ENCODE results near the gene HPS1.

- TF ChIP-seq YY1 (IDR thresholded peaks at IDR 0.05; ENCODE audit: low read depth, low read length) (no peak), RCOR1 (conservative IDR thresholded peaks at IDR 0.05; ENCODE audit: low read depth, low read length) (no peak), USF1 (IDR thresholded peaks at IDR 0.05; ENCODE audit: borderline replicate concordance, extremely low read length, insufficient read depth, low read depth, low read length) (no peak), CEBPB (IDR thresholded peaks at IDR 0.05; ENCODE audit: borderline replicate concordance in 1 of 2, low read depth in 2 of 2, low read length in 2 of 2) (no peak), ZSCAN29 (IDR thresholded peaks at IDR 0.05) (no peak), CTCF (IDR thresholded peaks at IDR 0.05 in 2 of 3, conservative IDR thresholded peaks at IDR 0.05 in 1 of 3; ENCODE audit: control insufficient read depth in 2 of 3, extremely low read depth in 1 of 3, insufficient read depth in 1 of 3, low read depth in 3 of 3, low read length in 3 of 3) (no peak), E2F8 (IDR thresholded peaks at IDR 0.05; ENCODE audit: low read depth, partially characterized antibody) (no peak)
Measured at GRCh38 chr10:98469001-98469931, 22.5 kb upstream of the HPS1 start.
